Smooth muscle cell (in vitro differentiated cells): ENCODE results near the gene KCNMA1. TPM values are rescaled to one million over a fixed set of nuclear protein-coding genes. Genes with fewer than 3 reads are reported as not detected.

Source experiments
- DNase-seq: peaks from one replicate; lab custom pipeline; 2025; ENCODE audit not compliant: unreplicated experiment; lab: John Stamatoyannopoulos, UW
- H2AFZ ChIP-seq: fragments of 200-600 bp; sonication (generic); 2 replicates; pipeline ENCODE4 v1.6.0; 2016; ENCODE audit warnings: antibody characterized with exemption, low read depth, mild to moderate bottlenecking
- H3F3A ChIP-seq: fragments of 200-600 bp; sonication (generic); 2 replicates; pipeline ENCODE4 v1.6.0; 2017; ENCODE audit warnings: antibody characterized with exemption, low read depth
- H3K27ac ChIP-seq: fragments of 200-600 bp; sonication (generic); 2 replicates; pipeline ENCODE4 v1.5.1; 2016; ENCODE audit warnings: low read depth, mild to moderate bottlenecking
- H3K27me3 ChIP-seq: fragments of 200-600 bp; sonication (generic); 2 replicates; pipeline ENCODE4 v1.6.1; 2016; ENCODE audit warnings: low read depth, mild to moderate bottlenecking
- H3K36me3 ChIP-seq: fragments of 200-600 bp; sonication (generic); 2 replicates; pipeline ENCODE4 v1.5.1; 2016; ENCODE audit warnings: low read depth
- H3K4me1 ChIP-seq: fragments of 200-600 bp; sonication (generic); 2 replicates; pipeline ENCODE4 v1.5.1; 2016; ENCODE audit warnings: low read depth
- H3K4me2 ChIP-seq: fragments of 200-600 bp; sonication (generic); 2 replicates; pipeline ENCODE4 v1.6.0; 2016; ENCODE audit warnings: mild to moderate bottlenecking
- H3K4me3 ChIP-seq: fragments of 200-600 bp; sonication (generic); 2 replicates; pipeline ENCODE4 v1.5.1; 2016; ENCODE audit warnings: mild to moderate bottlenecking
- H3K79me2 ChIP-seq: fragments of 200-600 bp; sonication (generic); 2 replicates; pipeline ENCODE4 v1.6.0; 2016; ENCODE audit warnings: low read depth, mild to moderate bottlenecking
- H3K9ac ChIP-seq: fragments of 200-600 bp; sonication (generic); 2 replicates; pipeline ENCODE4 v1.6.0; 2016; ENCODE audit warnings: low read depth
- H3K9me3 ChIP-seq: fragments of 200-600 bp; sonication (generic); replicated peaks from 2 replicates; pipeline ENCODE4 v1.5.1; 2016; ENCODE audit warnings: low read depth
- H4K20me1 ChIP-seq: fragments of 200-600 bp; sonication (generic); 2 replicates; pipeline ENCODE4 v1.6.0; 2016; ENCODE audit warnings: low read depth
- WGBS: methylation state at CpG from one replicate; pipeline ENCODE4 v1.1.7; 2016; ENCODE audit warnings: low lambda C conversion rate; 5-methylcytosine and 5-hydroxymethylcytosine counted together
- polyA plus RNA-seq: library from polyadenylated mRNA; unstranded; fragments of >200 nt; fragmentation: Nextera tagmentation; extraction: Ambion mirVana; gene quantifications from 2 replicates; pipeline ENCODE4 v1.2.1, GENCODE V29; 2016
- total RNA-seq: library from RNA; depleted of rRNA; stranded (reverse); fragments of >200 nt; gene quantifications from 2 replicates; pipeline ENCODE4 v1.2.3, GENCODE V29; 2014
- TF ChIP-seq, protein P1 (sequence below): fragments of 200-600 bp; sonication (generic); IDR thresholded peaks from 2 replicates; pipeline ENCODE4 v1.5.1; 2017; ENCODE audit warnings: borderline replicate concordance, mild to moderate bottlenecking, antibody characterized with exemption; ENCODE audit not compliant: insufficient read depth, poor library complexity, severe bottlenecking

The KCNMA1 gene
- total and polyA plus RNA-seq, 2 experiments from 2014 or later: 9.1 to 23.4 TPM

DNA sequence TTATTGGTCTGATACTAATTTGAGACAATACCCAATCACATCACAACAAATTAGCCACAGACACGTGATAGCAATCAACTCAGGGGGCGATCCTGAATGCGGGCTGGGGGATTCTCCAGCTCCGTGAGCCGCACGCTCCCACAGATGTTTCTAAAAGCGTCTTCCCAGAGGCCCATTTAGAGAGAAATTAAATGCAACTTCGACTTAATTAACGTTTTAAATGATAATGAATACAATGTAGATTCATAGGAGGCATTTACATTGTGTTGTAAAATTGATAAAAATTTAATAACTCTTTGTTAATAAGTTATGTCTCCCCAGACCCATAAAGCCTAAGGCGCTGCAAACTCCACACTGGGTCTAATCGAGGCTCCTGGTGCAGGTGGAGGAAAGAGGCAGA lies 642.6 kb downstream of the KCNMA1 start:
- Histone ChIP-seq H3K4me1 (peaks cover 11% of the 10 kb centered on the region), H3K9ac (no peak overlapping the region), H3K4me3 (no peak overlapping the region), H3K9me3 (no peaks in the 10 kb centered on the region), H3F3A (no peaks in the 10 kb centered on the region), H3K27ac (no peak overlapping the region), H3K27me3 (no peaks in the 10 kb centered on the region), H4K20me1 (no peaks in the 10 kb centered on the region), H3K36me3 (no peaks in the 10 kb centered on the region), H3K79me2 (no peaks in the 10 kb centered on the region), H3K4me2 (no peak overlapping the region), H2AFZ (no peak overlapping the region)
- TF ChIP-seq, protein P1, sequence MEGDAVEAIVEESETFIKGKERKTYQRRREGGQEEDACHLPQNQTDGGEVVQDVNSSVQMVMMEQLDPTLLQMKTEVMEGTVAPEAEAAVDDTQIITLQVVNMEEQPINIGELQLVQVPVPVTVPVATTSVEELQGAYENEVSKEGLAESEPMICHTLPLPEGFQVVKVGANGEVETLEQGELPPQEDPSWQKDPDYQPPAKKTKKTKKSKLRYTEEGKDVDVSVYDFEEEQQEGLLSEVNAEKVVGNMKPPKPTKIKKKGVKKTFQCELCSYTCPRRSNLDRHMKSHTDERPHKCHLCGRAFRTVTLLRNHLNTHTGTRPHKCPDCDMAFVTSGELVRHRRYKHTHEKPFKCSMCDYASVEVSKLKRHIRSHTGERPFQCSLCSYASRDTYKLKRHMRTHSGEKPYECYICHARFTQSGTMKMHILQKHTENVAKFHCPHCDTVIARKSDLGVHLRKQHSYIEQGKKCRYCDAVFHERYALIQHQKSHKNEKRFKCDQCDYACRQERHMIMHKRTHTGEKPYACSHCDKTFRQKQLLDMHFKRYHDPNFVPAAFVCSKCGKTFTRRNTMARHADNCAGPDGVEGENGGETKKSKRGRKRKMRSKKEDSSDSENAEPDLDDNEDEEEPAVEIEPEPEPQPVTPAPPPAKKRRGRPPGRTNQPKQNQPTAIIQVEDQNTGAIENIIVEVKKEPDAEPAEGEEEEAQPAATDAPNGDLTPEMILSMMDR: no peak
- no peak for DNase-seq
- 96% methylated on average over 11 of the region's 11 CpGs for WGBS

DNA sequence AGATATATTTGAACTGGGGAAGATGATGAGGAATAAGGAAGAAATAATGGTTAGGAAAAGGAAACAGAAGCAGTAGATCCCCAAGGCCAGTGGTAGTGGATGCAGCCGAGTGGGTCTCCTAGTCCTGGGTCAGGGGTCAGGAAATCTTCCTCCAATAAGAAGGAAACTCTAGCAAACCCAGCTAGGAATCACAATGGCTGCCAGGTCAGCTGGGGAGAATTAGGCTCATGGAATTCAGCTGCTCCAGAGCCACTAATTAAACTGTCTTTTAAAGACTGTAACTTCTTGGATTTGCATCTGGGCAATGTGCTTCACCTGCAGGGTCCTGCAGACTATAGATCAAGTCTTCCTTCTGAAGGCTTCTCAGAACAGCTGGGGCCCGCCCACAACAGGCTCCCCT lies 644.4 kb downstream of the KCNMA1 start:
- no peaks in the 10 kb centered on the region for H3K36me3 ChIP-seq
- H3K27ac ChIP-seq: no peak overlapping the region
- peaks cover 11% of the 10 kb centered on the region for H3K4me1 ChIP-seq
- no peak overlapping the region for H3K4me3 ChIP-seq
- H3K4me2 ChIP-seq: no peak overlapping the region
- DNase-seq: no peak
- no peaks in the 10 kb centered on the region for H3F3A ChIP-seq
- H4K20me1 ChIP-seq: no peaks in the 10 kb centered on the region
- TF ChIP-seq, protein P1: no peak
- no peaks in the 10 kb centered on the region for H3K79me2 ChIP-seq
- H3K9me3 ChIP-seq: no peaks in the 10 kb centered on the region
- no peak overlapping the region for H2AFZ ChIP-seq
- WGBS: 97% methylated on average over 2 of the region's 2 CpGs
- no peak overlapping the region for H3K9ac ChIP-seq
- no peaks in the 10 kb centered on the region for H3K27me3 ChIP-seq

DNA sequence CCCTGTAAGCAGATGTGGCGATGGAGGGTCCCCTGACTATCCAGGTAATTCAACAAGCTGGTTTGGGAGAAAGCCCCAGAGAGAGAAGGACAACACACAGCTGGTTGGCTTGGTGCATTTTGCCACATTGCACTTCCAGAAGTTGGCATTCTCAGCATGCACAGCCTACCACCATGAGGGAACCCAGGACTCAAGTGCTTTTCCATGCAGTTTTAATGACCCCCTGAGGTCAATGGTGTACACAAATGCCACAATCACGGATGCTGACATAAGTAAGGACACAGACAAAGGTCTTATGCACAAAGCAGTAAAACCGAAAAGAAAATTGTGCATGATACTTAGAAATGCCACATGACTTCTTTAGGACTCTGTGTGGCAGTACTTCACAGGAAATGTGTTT lies 645.1 kb downstream of the KCNMA1 start:
- Histone ChIP-seq H3K4me3 (no peak overlapping the region), H3K36me3 (no peaks in the 10 kb centered on the region), H3K4me1 (peaks cover 11% of the 10 kb centered on the region), H3F3A (no peaks in the 10 kb centered on the region), H3K9ac (no peak overlapping the region), H3K27me3 (no peaks in the 10 kb centered on the region), H3K9me3 (no peaks in the 10 kb centered on the region), H3K27ac (no peak overlapping the region), H4K20me1 (no peaks in the 10 kb centered on the region), H2AFZ (no peak overlapping the region), H3K4me2 (no peak overlapping the region), H3K79me2 (no peaks in the 10 kb centered on the region)
- TF ChIP-seq, protein P1: no peak
- DNase-seq: no peak
- 98% methylated on average over 3 of the region's 3 CpGs for WGBS

DNA sequence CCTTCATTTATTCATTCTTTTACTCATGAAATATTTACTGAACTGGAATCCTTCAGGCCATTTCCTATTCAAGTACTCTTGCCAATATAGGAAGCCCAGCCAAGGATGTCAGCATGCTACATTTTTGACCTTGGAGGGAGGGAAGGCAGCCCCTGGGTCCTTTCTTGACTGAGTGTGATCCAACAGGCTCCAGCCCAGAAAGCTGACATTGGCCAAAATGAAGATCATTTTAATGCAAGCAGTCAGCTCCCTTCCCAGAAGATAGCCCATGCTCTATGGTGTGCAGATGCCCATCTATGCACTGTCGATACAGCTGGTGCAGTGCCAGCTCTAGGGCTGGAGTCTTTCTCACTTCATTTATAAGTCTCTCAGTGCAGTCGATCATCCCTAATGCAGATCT lies 646.0 kb downstream of the KCNMA1 start:
- Histone ChIP-seq H4K20me1 (no peaks in the 10 kb centered on the region), H3K36me3 (no peaks in the 10 kb centered on the region), H2AFZ (no peak overlapping the region), H3K27ac (no peak overlapping the region), H3F3A (no peaks in the 10 kb centered on the region), H3K4me3 (no peak overlapping the region), H3K79me2 (no peaks in the 10 kb centered on the region), H3K9me3 (no peaks in the 10 kb centered on the region), H3K9ac (no peak overlapping the region), H3K4me2 (no peak overlapping the region), H3K27me3 (no peaks in the 10 kb centered on the region), H3K4me1 (peaks cover 11% of the 10 kb centered on the region)
- 82% methylated on average over 2 of the region's 2 CpGs for WGBS
- TF ChIP-seq, protein P1: no peak
- DNase-seq: no peak
